OCI-LY3 (cell line): ENCODE measurements around the gene GDPD4.

Experiments used
- CTCF ChIP-seq: fragments of 200-600, 300-600 bp; sonication (generic); IDR thresholded peaks from 2 replicates; pipeline ENCODE4 v1.5.1; 2014; ENCODE audit warnings: antibody characterized with exemption, low read length, low read depth
- EZH2phosphoT487 ChIP-seq: fragments of 200-600 bp; shearing (Covaris generic); IDR thresholded peaks from 2 replicates; pipeline ENCODE4 v1.6.1; 2018; ENCODE audit warnings: antibody characterized with exemption, mixed run types, low read depth

- TF ChIP-seq CTCF (no peak), EZH2phosphoT487 (no peak)
Observed at GRCh38 chr11:77178150-77178549, 123.3 kb downstream of the GDPD4 start.
